BLaER1 (cell line): ENCODE measurements around the gene PIGB.

Experiments
- H3K27ac ChIP-seq: shearing (Covaris generic); formaldehyde crosslinking; 2 replicates; pipeline ENCODE4 v1.8.1; 2022
- H3K27me3 ChIP-seq: shearing (Covaris generic); formaldehyde crosslinking; 2 replicates; pipeline ENCODE4 v1.8.1; 2022
- H3K36me3 ChIP-seq: shearing (Covaris generic); formaldehyde crosslinking; 2 replicates; pipeline ENCODE4 v1.8.1; 2022
- H3K4me1 ChIP-seq: shearing (Covaris generic); formaldehyde crosslinking; 2 replicates; pipeline ENCODE4 v1.8.1; 2022
- H3K4me2 ChIP-seq: shearing (Covaris generic); formaldehyde crosslinking; 2 replicates; pipeline ENCODE4 v1.8.1; 2022
- H3K4me3 ChIP-seq: shearing (Covaris generic); formaldehyde crosslinking; 2 replicates; pipeline ENCODE4 v1.8.1; 2022
- H3K9ac ChIP-seq: shearing (Covaris generic); formaldehyde crosslinking; 2 replicates; pipeline ENCODE4 v1.8.1; 2022
- H3K9me3 ChIP-seq: shearing (Covaris generic); formaldehyde crosslinking; 2 replicates; pipeline ENCODE4 v1.8.1; 2022
- H4K20me1 ChIP-seq: shearing (Covaris generic); formaldehyde crosslinking; 2 replicates; pipeline ENCODE4 v1.8.1; 2022
- Cebpa-rat ChIP-seq: shearing (Covaris generic); IDR thresholded peaks from 2 replicates; pipeline ENCODE4 v1.8.1; 2022

The PIGB gene

GRCh38 chr15:55343168-55343567, 24.1 kb downstream of the PIGB start:
- no peaks in the 10 kb centered on the region for H3K27me3 ChIP-seq
- H3K9me3 ChIP-seq = no peaks in the 10 kb centered on the region
- no peaks in the 10 kb centered on the region for H4K20me1 ChIP-seq
- TF ChIP-seq Cebpa-rat = no peak
- H3K9ac ChIP-seq = no peak overlapping the region
- peaks cover 3% of the 10 kb centered on the region; the same call in 1 of the 2 replicates for H3K4me1 ChIP-seq
- H3K4me3 ChIP-seq = no peak overlapping the region
- H3K27ac ChIP-seq = no peak overlapping the region
- peaks cover 70% of the 10 kb centered on the region for H3K36me3 ChIP-seq
- H3K4me2 ChIP-seq = no peak overlapping the region

- H3K27ac ChIP-seq = no peak overlapping the region
- peaks cover 3% of the 10 kb centered on the region; the same call in 1 of the 2 replicates for H3K4me1 ChIP-seq
- no peak for TF ChIP-seq Cebpa-rat
- H3K4me3 ChIP-seq = no peak overlapping the region
- H4K20me1 ChIP-seq = no peaks in the 10 kb centered on the region
- H3K4me2 ChIP-seq = no peak overlapping the region
- no peak overlapping the region for H3K9ac ChIP-seq
- H3K27me3 ChIP-seq = no peaks in the 10 kb centered on the region
- H3K36me3 ChIP-seq = peaks cover 70% of the 10 kb centered on the region
- no peaks in the 10 kb centered on the region for H3K9me3 ChIP-seq
Measured at GRCh38 chr15:55344206-55344605, 25.2 kb downstream of the PIGB start.

GRCh38 chr15:55348281-55348778, 29.3 kb downstream of the PIGB start:
- Histone ChIP-seq H3K27me3 (no peaks in the 10 kb centered on the region), H3K4me2 (no peak overlapping the region), H3K36me3 (peaks cover 63% of the 10 kb centered on the region), H3K9me3 (no peaks in the 10 kb centered on the region), H3K4me1 (no peaks in the 10 kb centered on the region), H3K9ac (no peak overlapping the region), H3K4me3 (no peak overlapping the region), H4K20me1 (no peaks in the 10 kb centered on the region), H3K27ac (no peak overlapping the region)
- no peak for TF ChIP-seq Cebpa-rat

- no peaks in the 10 kb centered on the region for H4K20me1 ChIP-seq
- no peak for TF ChIP-seq Cebpa-rat
- no peak overlapping the region for H3K9ac ChIP-seq
- H3K9me3 ChIP-seq = no peaks in the 10 kb centered on the region
- no peak overlapping the region for H3K4me3 ChIP-seq
- peaks cover 53% of the 10 kb centered on the region for H3K36me3 ChIP-seq
- no peaks in the 10 kb centered on the region for H3K4me1 ChIP-seq
- H3K4me2 ChIP-seq = no peak overlapping the region
- no peak overlapping the region for H3K27ac ChIP-seq
- H3K27me3 ChIP-seq = no peaks in the 10 kb centered on the region
Measured at GRCh38 chr15:55349282-55349681, 30.3 kb downstream of the PIGB start.

GRCh38 chr15:55353025-55353424, 34.0 kb downstream of the PIGB start:
- Histone ChIP-seq H3K9me3 (no peaks in the 10 kb centered on the region), H3K36me3 (peaks cover 42% of the 10 kb centered on the region), H3K9ac (no peak overlapping the region), H3K4me1 (peaks cover 15% of the 10 kb centered on the region), H3K4me2 (no peak overlapping the region), H3K27me3 (no peaks in the 10 kb centered on the region), H3K27ac (no peak overlapping the region), H4K20me1 (no peaks in the 10 kb centered on the region), H3K4me3 (no peak overlapping the region)
- TF ChIP-seq Cebpa-rat = no peak

GRCh38 chr15:55356985-55357585, 38.1 kb downstream of the PIGB start:
- no peaks in the 10 kb centered on the region for H3K27me3 ChIP-seq
- TF ChIP-seq Cebpa-rat = no peak
- H3K27ac ChIP-seq = no peak overlapping the region
- H4K20me1 ChIP-seq = no peaks in the 10 kb centered on the region
- H3K9me3 ChIP-seq = no peaks in the 10 kb centered on the region
- peaks cover 36% of the 10 kb centered on the region for H3K4me1 ChIP-seq
- peaks cover 17% of the 10 kb centered on the region for H3K36me3 ChIP-seq
- H3K9ac ChIP-seq = no peak overlapping the region
- no peak overlapping the region for H3K4me2 ChIP-seq
- no peak overlapping the region for H3K4me3 ChIP-seq

GRCh38 chr15:55357774-55358173, 38.8 kb downstream of the PIGB start:
- H3K27me3 ChIP-seq = no peaks in the 10 kb centered on the region
- no peak overlapping the region for H3K4me3 ChIP-seq
- H3K9me3 ChIP-seq = no peaks in the 10 kb centered on the region
- H3K4me1 ChIP-seq = peaks cover 36% of the 10 kb centered on the region
- no peak overlapping the region for H3K27ac ChIP-seq
- no peak overlapping the region for H3K9ac ChIP-seq
- no peaks in the 10 kb centered on the region for H4K20me1 ChIP-seq
- TF ChIP-seq Cebpa-rat = no peak
- H3K36me3 ChIP-seq = peaks cover 17% of the 10 kb centered on the region
- no peak overlapping the region for H3K4me2 ChIP-seq

GRCh38 chr15:55358471-55358870, 39.4 kb downstream of the PIGB start:
- Histone ChIP-seq H4K20me1 (no peaks in the 10 kb centered on the region), H3K27me3 (no peaks in the 10 kb centered on the region), H3K27ac (no peak overlapping the region), H3K9ac (no peak overlapping the region), H3K9me3 (no peaks in the 10 kb centered on the region), H3K36me3 (peaks cover 19% of the 10 kb centered on the region), H3K4me1 (peaks cover 36% of the 10 kb centered on the region), H3K4me2 (no peak overlapping the region), H3K4me3 (no peak overlapping the region)
- TF ChIP-seq Cebpa-rat = no peak

GRCh38 chr15:55360256-55360655, 41.2 kb downstream of the PIGB start:
- no peaks in the 10 kb centered on the region for H4K20me1 ChIP-seq
- no peak overlapping the region; the same call in 1 of the 2 replicates for H3K4me3 ChIP-seq
- H3K4me1 ChIP-seq = peaks cover 32% of the 10 kb centered on the region
- H3K36me3 ChIP-seq = peaks cover 19% of the 10 kb centered on the region
- H3K4me2 ChIP-seq = peak overlapping the region; percentile 76
- no peaks in the 10 kb centered on the region for H3K27me3 ChIP-seq
- H3K9me3 ChIP-seq = no peaks in the 10 kb centered on the region
- peak overlapping the region; percentile 57 for H3K27ac ChIP-seq
- H3K9ac ChIP-seq = peak overlapping the region; percentile 57
- TF ChIP-seq Cebpa-rat = no peak

GRCh38 chr15:55361048-55361447, 42.0 kb downstream of the PIGB start:
- Histone ChIP-seq H3K36me3 (peaks cover 19% of the 10 kb centered on the region), H3K9ac (no peak overlapping the region), H3K27me3 (no peaks in the 10 kb centered on the region), H3K27ac (peak overlapping the region; percentile 57; the same call in 1 of the 2 replicates), H3K4me1 (peaks cover 24% of the 10 kb centered on the region), H4K20me1 (no peaks in the 10 kb centered on the region), H3K4me2 (peak overlapping the region; percentile 76), H3K9me3 (no peaks in the 10 kb centered on the region), H3K4me3 (no peak overlapping the region)
- no peak for TF ChIP-seq Cebpa-rat

- Histone ChIP-seq H3K27ac (no peak overlapping the region), H3K4me1 (peaks cover 22% of the 10 kb centered on the region), H3K9me3 (no peaks in the 10 kb centered on the region), H3K9ac (no peak overlapping the region), H3K36me3 (peaks cover 11% of the 10 kb centered on the region; the same call in 1 of the 2 replicates), H3K4me3 (no peak overlapping the region), H3K27me3 (no peaks in the 10 kb centered on the region), H3K4me2 (no peak overlapping the region), H4K20me1 (no peaks in the 10 kb centered on the region)
- TF ChIP-seq Cebpa-rat = no peak
Measured at GRCh38 chr15:55362641-55363040, 43.6 kb downstream of the PIGB start.
